ENCODE data around the gene PPT2. TPM values are rescaled to one million over a fixed set of nuclear protein-coding genes. Genes with fewer than 3 reads are reported as not detected.

Gene PPT2
- total RNA-seq, 1 experiment from 2014 or later, result 30.0 TPM

GRCh38 chr6:32181915-32182529 lies 28.1 kb downstream of the PPT2 start:
- no peak for DNase-seq (ENCODE audit: low spot score)
- no peak for TF ChIP-seq NR2C2 (CRISPR knock-in tag; IDR thresholded peaks at IDR 0.05)
- TF ChIP-seq TEAD4 (CRISPR knock-in tag; IDR thresholded peaks at IDR 0.05), result no peak
- TF ChIP-seq AR (CRISPR knock-in tag; IDR thresholded peaks at IDR 0.05), result no peak
- TF ChIP-seq STAT6 (CRISPR knock-in tag; conservative IDR thresholded peaks at IDR 0.05; ENCODE audit: low read depth), result no peak
- no peak for TF ChIP-seq EMX1 (CRISPR knock-in tag; IDR thresholded peaks at IDR 0.05)
- no peak for TF ChIP-seq ZBTB43 (CRISPR knock-in tag; IDR thresholded peaks at IDR 0.05)
- no peak for TF ChIP-seq HMGXB4 (CRISPR knock-in tag; IDR thresholded peaks at IDR 0.05)
- H3K36me3 Mint-ChIP-seq, result peaks cover 32% of the 10 kb centered on the region
- ChIA-PET POLR2A (interaction anchor here (0.5 to 0.7 kb wide), 2 partner anchors 30 to 47 kb away, joined by 3 to 4 read pairs; no protein-coding TSS in a partner anchor), CTCF (interaction anchor here (0.9 to 2.2 kb wide), 6 partner anchors 9 to 135 kb away, joined by 3 to 9 read pairs (median 5); partner anchors contain the start of gene PBX2)
- no peak overlapping the region for H3K27ac Mint-ChIP-seq
- no peaks in the 10 kb centered on the region for H3K27me3 Mint-ChIP-seq (ENCODE audit: low read depth)
- H3K9me3 Mint-ChIP-seq, result no peaks in the 10 kb centered on the region
- ATAC-seq, result no peak
- no peak overlapping the region for H3K4me3 Mint-ChIP-seq
- H3K4me1 Mint-ChIP-seq, result peaks cover 14% of the 10 kb centered on the region

GRCh38 chr6:32182555-32182981 lies 28.6 kb downstream of the PPT2 start:
- Mint-ChIP-seq H3K4me1 (peaks cover 15% of the 10 kb centered on the region), H3K27ac (no peak overlapping the region), H3K36me3 (peaks cover 38% of the 10 kb centered on the region), H3K9me3 (no peaks in the 10 kb centered on the region), H3K4me3 (no peak overlapping the region), H3K27me3 (ENCODE audit: low read depth) (no peaks in the 10 kb centered on the region)
- DNase-seq (ENCODE audit: low spot score) (no peak), ATAC-seq (no peak)
- CTCF ChIA-PET, result interaction anchor here (0.9 to 2.2 kb wide), 6 partner anchors 8 to 135 kb away, joined by 3 to 9 read pairs (median 5); partner anchors contain the start of gene PBX2
- TF ChIP-seq ZNF263 (CRISPR knock-in tag; IDR thresholded peaks at IDR 0.05; ENCODE audit: low read depth), result no peak
- TF ChIP-seq SMAD3 (CRISPR knock-in tag; IDR thresholded peaks at IDR 0.05; ENCODE audit: borderline replicate concordance), result no peak
- TF ChIP-seq TCF7 (CRISPR knock-in tag; IDR thresholded peaks at IDR 0.05; ENCODE audit: low read depth), result no peak
- no peak for TF ChIP-seq ZNF423 (CRISPR knock-in tag; IDR thresholded peaks at IDR 0.05)
- POLR2A ChIA-PET, result interaction anchor here (0.5 kb wide), 1 partner anchor 48 kb away, joined by 3 read pairs; no protein-coding TSS in a partner anchor

- H3K4me1 Mint-ChIP-seq, result peaks cover 16% of the 10 kb centered on the region
- H3K36me3 Mint-ChIP-seq, result peaks cover 42% of the 10 kb centered on the region
- DNase-seq (ENCODE audit: low spot score) (no peak), ATAC-seq (no peak)
- no peaks in the 10 kb centered on the region for H3K27me3 Mint-ChIP-seq (ENCODE audit: low read depth)
- no peak overlapping the region for H3K4me3 Mint-ChIP-seq
- H3K9me3 Mint-ChIP-seq, result no peaks in the 10 kb centered on the region
- CTCF ChIA-PET, result interaction anchor here (1.3 to 2.2 kb wide), 4 partner anchors 8 to 136 kb away, joined by 3 to 9 read pairs (median 6); partner anchors contain the start of gene PBX2
- POLR2A ChIA-PET, result no interaction called here
- no peak overlapping the region for H3K27ac Mint-ChIP-seq
- no peak for TF ChIP-seq NR2C2 (CRISPR knock-in tag; IDR thresholded peaks at IDR 0.05)
- no peak for TF ChIP-seq NR3C1 (CRISPR knock-in tag; conservative IDR thresholded peaks at IDR 0.05; ENCODE audit: low read depth)
- TF ChIP-seq TEAD1 (CRISPR knock-in tag; IDR thresholded peaks at IDR 0.05), result no peak
- no peak for TF ChIP-seq AR (CRISPR knock-in tag; IDR thresholded peaks at IDR 0.05)
- TF ChIP-seq IRF1 (CRISPR knock-in tag; IDR thresholded peaks at IDR 0.05), result no peak
- no peak for TF ChIP-seq ESRRA (CRISPR knock-in tag; IDR thresholded peaks at IDR 0.05; ENCODE audit: borderline replicate concordance)
- TF ChIP-seq JAZF1 (CRISPR knock-in tag; IDR thresholded peaks at IDR 0.05), result no peak
- no peak for TF ChIP-seq ZNF263 (CRISPR knock-in tag; IDR thresholded peaks at IDR 0.05; ENCODE audit: low read depth)
- TF ChIP-seq SMAD3 (CRISPR knock-in tag; IDR thresholded peaks at IDR 0.05; ENCODE audit: borderline replicate concordance), result no peak
- no peak for TF ChIP-seq ETV6 (CRISPR knock-in tag; IDR thresholded peaks at IDR 0.05)
- TF ChIP-seq CBFB (CRISPR knock-in tag; IDR thresholded peaks at IDR 0.05; ENCODE audit: low read depth), result no peak
Measured at GRCh38 chr6:32183030-32183429, 29.1 kb downstream of the PPT2 start.

Data from WTC11 (cell line).